ENCODE data around the gene C1S.

C1S gene

DNA sequence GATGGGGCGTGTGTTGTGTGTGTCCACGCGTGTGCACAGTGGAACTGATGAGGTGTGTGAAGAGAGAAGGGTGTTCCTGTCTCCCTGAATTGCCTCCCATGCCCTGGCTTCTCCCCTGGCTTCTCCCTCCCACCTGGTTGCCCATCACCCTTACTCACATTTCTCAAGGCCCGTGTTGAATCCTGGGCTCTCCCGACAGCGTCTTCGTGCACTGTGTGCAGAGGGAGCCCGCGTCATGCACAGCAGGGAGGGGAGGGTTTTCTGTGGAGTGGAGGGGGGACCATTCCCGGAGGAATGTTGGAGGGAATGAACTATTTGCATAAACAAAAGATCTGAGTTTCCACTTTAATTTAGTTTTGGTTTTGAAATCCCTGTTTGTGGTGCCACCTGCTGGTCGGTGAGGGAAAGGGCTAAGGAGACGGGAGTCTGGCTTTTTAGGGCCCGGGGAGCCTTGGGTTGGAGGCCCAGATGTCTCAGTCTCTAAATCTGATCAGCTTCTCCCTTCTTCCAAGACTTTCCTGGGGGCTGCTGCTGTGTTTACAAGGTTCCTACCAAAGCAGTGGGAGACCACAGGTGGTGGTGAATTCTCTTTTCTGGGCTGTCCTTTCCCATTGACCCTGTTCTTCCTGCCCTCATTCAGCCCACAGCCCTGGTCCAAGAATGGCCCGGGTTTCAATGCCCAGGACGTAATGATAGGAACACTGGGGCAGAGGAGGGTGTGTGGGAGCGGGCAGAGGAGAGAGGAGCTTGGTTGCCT is 31.9 kb downstream of the C1S start, which contains the start of gene C1R:
C1R (minus strand) TSS at position 217 of the 757 bp plus-strand sequence; CDS start at position 160, 57 bp downstream.
- peak within 1 kb of the TSS in 1 of 2 experiments; percentile 39; a peak in 2 of 4 replicates for H3K4me3 ChIP-seq (ENCODE audit: low read depth in 1 of 2, low read length in 2 of 2)
- H3K27me3 ChIP-seq (ENCODE audit: insufficient read depth, low read length, poor library complexity): no peaks in the 10 kb centered on the region
- no peak for TF ChIP-seq EZH2 (IDR thresholded peaks at IDR 0.05; ENCODE audit: borderline replicate concordance, low read depth, low read length, severe bottlenecking)
- TF ChIP-seq CTCF (IDR thresholded peaks at IDR 0.05; ENCODE audit: borderline replicate concordance, extremely low read depth, low read length, poor library complexity, severe bottlenecking): peak; percentile 93
- DNase-seq (peak; percentile 77), ATAC-seq (ENCODE audit: insufficient read depth, low read depth) (peak; percentile 80)
- no peaks in the 10 kb centered on the region for H4K20me1 ChIP-seq (ENCODE audit: insufficient read depth, low read length)
- H3K4me1 ChIP-seq (ENCODE audit: insufficient read depth, low read length): peaks cover 14% of the 10 kb centered on the region
- peak within 1 kb of the TSS; percentile 45 for H3K9ac ChIP-seq (ENCODE audit: low read depth, low read length)
- H3K36me3 ChIP-seq (ENCODE audit: insufficient read depth, low read length): no peaks in the 10 kb centered on the region
- no peaks in the 10 kb centered on the region for H3K79me2 ChIP-seq (ENCODE audit: insufficient read depth, low read length)
- peak within 1 kb of the TSS; percentile 66 for H3K27ac ChIP-seq (ENCODE audit: low read length)
- H2AFZ ChIP-seq (ENCODE audit: low read depth, low read length): peak within 1 kb of the TSS; percentile 93
- H3K9me3 ChIP-seq (ENCODE audit: insufficient read depth, low read length, severe bottlenecking): no peaks in the 10 kb centered on the region
- peak within 1 kb of the TSS; percentile 62 for H3K4me2 ChIP-seq (ENCODE audit: insufficient read depth, low read length)

DNA sequence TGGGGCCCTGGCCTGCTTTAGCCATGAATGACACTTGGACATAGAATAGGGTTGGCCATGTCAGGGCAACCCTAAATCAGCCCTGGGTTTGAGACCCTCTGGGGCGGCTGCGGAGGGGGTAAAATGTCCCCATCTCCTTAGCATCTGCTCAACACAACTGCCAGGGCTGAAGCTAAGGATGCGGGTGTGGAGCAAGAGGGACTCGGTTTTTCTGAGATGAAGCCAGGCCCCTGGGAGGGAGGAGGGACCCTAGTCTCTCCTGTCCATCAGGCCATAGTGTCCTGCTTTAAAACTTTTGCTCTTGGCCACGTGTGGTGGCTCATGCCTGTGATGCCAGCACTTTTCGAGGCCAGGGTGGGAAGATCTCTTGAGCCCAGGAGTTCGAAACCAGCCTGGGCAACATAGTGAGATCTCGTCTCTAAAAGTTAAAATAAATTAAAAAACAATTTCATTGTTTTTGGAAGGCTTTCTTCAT is 32.5 kb downstream of the C1S start:
- H3K9me3 ChIP-seq (ENCODE audit: insufficient read depth, low read length, severe bottlenecking): no peaks in the 10 kb centered on the region
- H3K4me1 ChIP-seq (ENCODE audit: insufficient read depth, low read length): peaks cover 14% of the 10 kb centered on the region
- peak overlapping the region; percentile 68 for H2AFZ ChIP-seq (ENCODE audit: low read depth, low read length)
- H3K4me3 ChIP-seq (ENCODE audit: low read depth in 1 of 2, low read length in 2 of 2): no peak overlapping the region
- no peak overlapping the region for H3K4me2 ChIP-seq (ENCODE audit: insufficient read depth, low read length)
- no peak for ATAC-seq (ENCODE audit: insufficient read depth, low read depth)
- H3K27ac ChIP-seq (ENCODE audit: low read length): no peak overlapping the region
- H3K9ac ChIP-seq (ENCODE audit: low read depth, low read length): 0 out of 2 replicates have a peak overlapping the region, but pooled peaks have one; percentile 3
- DNase-seq: no peak
- H3K36me3 ChIP-seq (ENCODE audit: insufficient read depth, low read length): no peaks in the 10 kb centered on the region
- H3K79me2 ChIP-seq (ENCODE audit: insufficient read depth, low read length): no peaks in the 10 kb centered on the region
- H4K20me1 ChIP-seq (ENCODE audit: insufficient read depth, low read length): no peaks in the 10 kb centered on the region
- TF ChIP-seq CTCF (IDR thresholded peaks at IDR 0.05; ENCODE audit: borderline replicate concordance, extremely low read depth, low read length, poor library complexity, severe bottlenecking) (no peak), EZH2 (IDR thresholded peaks at IDR 0.05; ENCODE audit: borderline replicate concordance, low read depth, low read length, severe bottlenecking) (no peak)
- no peaks in the 10 kb centered on the region for H3K27me3 ChIP-seq (ENCODE audit: insufficient read depth, low read length, poor library complexity)

GRCh38 chr12:7093486-7093885 is 33.0 kb downstream of the C1S start:
- Histone ChIP-seq H3K9ac (ENCODE audit: low read depth, low read length) (no peak overlapping the region), H3K27ac (ENCODE audit: low read length) (no peak overlapping the region), H3K9me3 (ENCODE audit: insufficient read depth, low read length, severe bottlenecking) (no peaks in the 10 kb centered on the region), H4K20me1 (ENCODE audit: insufficient read depth, low read length) (no peaks in the 10 kb centered on the region), H3K27me3 (ENCODE audit: insufficient read depth, low read length, poor library complexity) (no peaks in the 10 kb centered on the region), H3K4me1 (ENCODE audit: insufficient read depth, low read length) (peaks cover 14% of the 10 kb centered on the region), H3K4me3 (ENCODE audit: low read depth in 1 of 2, low read length in 2 of 2) (no peak overlapping the region), H3K4me2 (ENCODE audit: insufficient read depth, low read length) (no peak overlapping the region), H3K79me2 (ENCODE audit: insufficient read depth, low read length) (no peaks in the 10 kb centered on the region), H3K36me3 (ENCODE audit: insufficient read depth, low read length) (no peaks in the 10 kb centered on the region), H2AFZ (ENCODE audit: low read depth, low read length) (no peak overlapping the region)
- ATAC-seq (ENCODE audit: insufficient read depth, low read depth): no peak
- TF ChIP-seq EZH2 (IDR thresholded peaks at IDR 0.05; ENCODE audit: borderline replicate concordance, low read depth, low read length, severe bottlenecking) (no peak), CTCF (IDR thresholded peaks at IDR 0.05; ENCODE audit: borderline replicate concordance, extremely low read depth, low read length, poor library complexity, severe bottlenecking) (no peak)
- no peak for DNase-seq
